H7 (cell line): ENCODE measurements around the gene TMEM154. TPM values are rescaled to one million over a fixed set of nuclear protein-coding genes. Genes with fewer than 3 reads are reported as not detected.
A peak's percentile ranks its signal among the peaks of the same experiment; 100 is the strongest.

ENCODE experiments used
- DNase-seq: peaks from one replicate; pipeline ENCODE4 v3.0.0; 2012
- H3K27me3 ChIP-seq: 2 replicates; pipeline ENCODE4 v1.6.0; 2011; ENCODE audit warnings: mild to moderate bottlenecking, low read length; ENCODE audit not compliant: control insufficient read depth, insufficient read depth
- H3K36me3 ChIP-seq: replicated peaks from 2 replicates; pipeline ENCODE4 v1.5.1; 2011; ENCODE audit warnings: low read length; ENCODE audit not compliant: control insufficient read depth, insufficient read depth
- H3K4me3 ChIP-seq: 2 replicates; pipeline ENCODE4 v1.5.1; 2011; ENCODE audit warnings: low read depth, mild to moderate bottlenecking, control low read depth, low read length, moderate library complexity; ENCODE audit not compliant: insufficient read depth
- total RNA-seq: library from RNA; depleted of rRNA; stranded (reverse); fragments of >200 nt; shearing (Covaris generic); gene quantifications from 2 replicates; pipeline ENCODE4 v1.2.3, GENCODE V29; 2014

Gene TMEM154
- total RNA-seq, 1 experiment from 2014 or later, result 0.31 TPM

DNA sequence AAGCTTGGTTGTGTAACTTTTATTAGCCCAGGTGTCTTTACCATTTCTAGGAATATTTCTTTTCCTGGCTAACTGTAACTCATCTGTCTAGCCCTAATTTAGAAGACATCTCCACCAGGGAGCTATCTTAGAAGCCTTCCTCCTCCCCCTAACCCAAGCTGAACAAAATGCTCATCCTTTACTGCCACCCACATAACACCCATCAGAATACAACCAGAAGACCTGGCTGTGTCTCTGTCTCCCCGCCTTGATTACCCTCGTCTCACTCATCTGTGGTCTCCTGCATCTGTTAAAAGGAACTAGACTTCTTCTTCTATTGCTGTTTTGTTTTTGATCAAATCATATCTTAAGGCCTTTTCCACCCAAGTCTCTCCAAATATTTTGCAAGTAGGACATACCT is 4.8 kb upstream of the TMEM154 start:
- no peaks in the 10 kb centered on the region for H3K36me3 ChIP-seq
- no peak overlapping the region for H3K4me3 ChIP-seq
- DNase-seq, result no peak
- H3K27me3 ChIP-seq, result no peaks in the 10 kb centered on the region

DNA sequence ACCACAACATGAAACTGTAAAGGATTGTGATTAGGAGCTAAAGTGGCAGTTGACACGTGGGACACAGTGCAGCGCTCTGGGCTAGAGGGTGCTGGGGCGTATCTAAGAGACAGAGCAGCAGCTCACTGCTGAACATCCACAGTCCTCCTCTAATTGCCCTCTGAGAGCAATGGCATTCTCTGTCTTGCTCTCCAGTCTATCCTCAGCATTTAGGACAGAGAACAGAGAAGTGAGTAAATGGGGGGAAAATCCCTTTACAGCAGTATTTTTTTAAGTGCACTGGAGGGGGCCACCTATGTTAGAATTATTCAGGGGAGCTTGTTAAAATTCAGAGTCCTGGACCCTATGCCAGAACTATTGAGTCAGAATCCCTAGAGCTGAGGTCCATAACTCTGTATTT is 4.2 kb upstream of the TMEM154 start:
- DNase-seq, result no peak
- no peaks in the 10 kb centered on the region for H3K36me3 ChIP-seq

DNA sequence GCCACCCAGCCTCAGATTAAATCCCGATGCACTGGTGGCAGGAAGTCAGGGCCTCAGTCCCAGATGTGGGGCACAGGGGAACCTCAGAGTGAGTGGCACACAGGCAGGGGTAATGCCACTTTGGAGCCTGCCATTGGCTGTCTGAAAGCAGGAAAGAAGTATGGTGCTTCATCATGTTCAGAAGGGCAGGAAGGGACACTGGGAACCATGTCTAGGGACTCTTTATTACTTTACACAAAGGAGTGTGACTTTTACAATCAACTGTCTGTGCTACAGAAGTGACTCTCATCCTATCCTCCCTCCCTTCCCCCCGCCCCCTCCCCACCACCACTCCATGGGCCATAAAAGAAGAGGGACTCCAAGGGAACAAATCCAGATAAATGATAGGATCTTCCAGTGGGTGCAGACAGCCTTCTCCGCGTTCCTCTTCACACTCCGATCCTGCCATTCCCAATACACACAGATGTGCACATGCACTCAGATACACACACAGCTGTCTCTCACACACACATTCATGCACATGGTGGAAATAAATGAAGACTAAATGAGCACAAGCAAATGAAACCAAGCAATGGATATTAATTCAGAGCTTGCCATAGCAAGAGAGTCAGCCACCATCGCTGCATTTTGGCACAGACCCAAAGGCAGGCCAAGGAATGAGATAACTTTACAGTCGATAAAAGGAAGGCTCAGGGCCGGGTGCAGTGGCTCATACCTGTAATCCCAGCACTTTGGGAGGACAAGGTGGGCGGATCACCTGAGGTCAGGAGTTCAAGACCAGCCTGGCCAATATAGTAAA is 2.5 kb upstream of the TMEM154 start:
- no peak for DNase-seq
- H3K4me3 ChIP-seq, result no peak overlapping the region
- no peaks in the 10 kb centered on the region for H3K27me3 ChIP-seq
- no peaks in the 10 kb centered on the region for H3K36me3 ChIP-seq

More for the DNA sequence above, 4.2 kb upstream of the TMEM154 start:
- no peak overlapping the region for H3K4me3 ChIP-seq
- no peaks in the 10 kb centered on the region for H3K27me3 ChIP-seq

DNA sequence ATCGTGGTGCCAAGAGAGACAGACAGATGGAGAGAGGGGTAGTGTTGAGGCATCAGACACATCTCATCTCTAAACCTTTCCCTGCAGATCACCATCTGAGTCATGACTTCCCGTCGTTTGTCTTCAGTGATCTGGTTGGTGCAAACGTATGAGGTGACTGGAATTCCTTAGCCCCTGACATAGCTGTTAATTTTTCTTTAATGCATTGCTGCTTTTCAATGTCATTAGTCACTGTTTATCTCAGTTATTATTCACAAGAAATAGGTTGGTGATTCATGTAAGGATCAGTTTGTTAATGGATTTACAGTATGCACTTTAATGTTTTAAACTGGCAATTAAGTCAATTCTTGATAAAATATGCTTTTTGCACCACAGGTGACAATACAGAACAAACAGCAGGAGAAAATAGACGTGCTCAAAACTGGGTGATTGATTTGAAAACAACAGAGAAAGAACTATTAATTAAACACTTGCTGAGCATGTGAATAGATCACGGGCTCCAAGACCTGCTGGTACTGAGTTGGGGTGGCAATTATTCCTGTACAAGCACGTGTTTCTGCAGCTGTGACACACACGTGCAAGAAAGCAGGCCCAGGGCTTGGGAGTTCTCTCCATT is 1.3 kb upstream of the TMEM154 start:
- no peak for DNase-seq
- H3K36me3 ChIP-seq, result no peaks in the 10 kb centered on the region
- H3K27me3 ChIP-seq, result no peaks in the 10 kb centered on the region
- no peak overlapping the region for H3K4me3 ChIP-seq

DNA sequence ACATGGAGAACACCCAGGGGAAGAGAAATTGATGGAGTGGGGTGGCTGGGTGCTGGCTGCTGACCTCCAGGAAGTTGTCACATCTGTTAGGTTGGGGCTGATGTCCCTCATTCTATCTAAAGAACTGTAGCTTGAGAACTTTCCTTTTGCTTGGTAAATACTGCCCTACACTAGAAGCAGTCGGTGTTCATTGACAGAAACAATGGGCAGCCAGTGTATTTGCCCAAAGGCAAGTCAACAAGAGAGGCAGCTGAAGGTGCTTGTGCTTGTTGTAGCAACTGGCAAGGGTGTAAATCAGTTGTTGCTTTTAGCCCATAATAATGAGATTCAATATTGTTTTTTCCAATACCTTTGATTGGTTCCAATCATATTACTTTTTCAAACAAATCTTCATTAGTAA is 956 bp downstream of the TMEM154 start:
- H3K4me3 ChIP-seq, result no peak overlapping the region
- no peaks in the 10 kb centered on the region for H3K36me3 ChIP-seq
- DNase-seq, result no peak

DNA sequence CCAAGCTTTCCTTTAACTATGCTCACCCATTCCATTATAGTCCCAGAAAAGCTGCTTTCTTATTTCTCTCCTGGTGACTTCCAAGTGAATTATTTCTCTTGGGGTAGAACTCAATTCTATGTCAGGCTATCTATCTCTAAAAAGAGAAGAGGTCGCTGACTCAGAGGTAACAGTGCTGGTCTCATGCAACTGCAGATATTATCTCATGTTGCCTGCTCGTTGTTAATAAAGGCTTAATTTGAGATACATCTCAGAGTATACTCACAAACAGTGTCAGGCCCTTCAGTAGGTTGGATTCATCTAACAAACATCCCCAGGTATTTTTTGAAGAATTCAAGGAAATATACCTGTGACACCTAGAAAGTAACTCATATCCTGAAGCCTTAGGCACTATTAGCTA is 2.7 kb downstream of the TMEM154 start:
- no peak for DNase-seq
- Histone ChIP-seq H3K36me3 (no peaks in the 10 kb centered on the region), H3K27me3 (no peaks in the 10 kb centered on the region), H3K4me3 (no peak overlapping the region)

More for the DNA sequence above, 956 bp downstream of the TMEM154 start:
- no peaks in the 10 kb centered on the region for H3K27me3 ChIP-seq

DNA sequence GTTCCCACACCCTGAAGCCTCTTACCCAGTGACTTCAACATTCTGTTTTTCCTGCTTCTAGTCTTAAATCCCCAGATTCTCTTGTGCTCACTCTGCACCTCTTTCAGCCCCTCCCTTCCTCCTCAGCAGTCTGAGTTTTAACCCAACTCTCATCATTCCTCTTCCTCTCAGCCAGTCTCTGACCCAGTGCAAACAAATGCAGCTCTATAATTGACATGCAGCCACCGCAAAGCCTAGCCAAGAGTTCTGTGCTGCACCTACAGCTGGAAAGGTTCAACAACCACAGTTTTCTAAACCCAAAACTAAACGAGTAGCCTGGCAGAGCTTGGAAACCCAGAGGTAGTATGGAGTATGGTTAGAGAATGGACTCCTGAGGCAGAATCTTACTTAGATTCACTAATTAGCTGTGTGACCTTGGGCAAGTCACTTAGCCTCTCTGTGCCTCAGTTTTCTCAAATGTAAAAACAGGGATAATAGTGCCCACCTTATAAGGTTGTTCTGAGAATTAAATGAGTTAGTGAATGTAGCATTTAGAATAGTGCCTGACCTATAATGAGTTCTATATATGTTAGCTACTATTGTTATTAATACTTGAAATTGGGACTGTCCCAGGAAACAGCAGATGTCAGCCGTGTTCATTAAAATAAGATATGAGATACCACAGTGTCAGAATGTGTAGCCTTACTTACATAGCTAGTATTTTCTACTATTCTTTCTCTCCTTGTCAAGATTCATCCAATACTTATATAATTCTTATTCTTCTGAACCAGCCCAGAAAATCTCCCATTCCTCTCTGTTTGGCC is 3.5 kb downstream of the TMEM154 start:
- DNase-seq, result no peak
- no peaks in the 10 kb centered on the region for H3K27me3 ChIP-seq
- no peak overlapping the region for H3K4me3 ChIP-seq
- H3K36me3 ChIP-seq, result no peaks in the 10 kb centered on the region

DNA sequence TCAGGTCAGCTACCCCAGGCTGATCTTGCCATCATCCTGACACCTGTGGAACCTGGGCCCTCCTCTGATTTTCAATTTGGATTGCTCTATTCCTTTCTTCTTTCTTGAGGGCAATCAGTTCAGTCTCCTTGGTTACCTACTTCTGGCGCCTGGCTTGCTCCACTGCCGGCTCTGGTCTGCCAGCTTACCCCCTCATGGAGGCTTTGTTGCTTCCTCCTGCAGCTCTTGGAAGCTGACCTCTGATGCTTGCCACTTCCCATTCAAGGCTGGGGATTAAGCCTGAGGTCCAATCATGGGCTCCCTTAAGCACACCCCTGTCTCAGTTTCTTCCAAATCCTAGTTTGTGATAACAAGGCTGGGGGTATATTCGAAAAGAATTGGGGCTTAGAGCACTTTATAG is 5.4 kb downstream of the TMEM154 start:
- Histone ChIP-seq H3K4me3 (no peak overlapping the region), H3K27me3 (no peaks in the 10 kb centered on the region), H3K36me3 (no peaks in the 10 kb centered on the region)
- DNase-seq, result no peak

DNA sequence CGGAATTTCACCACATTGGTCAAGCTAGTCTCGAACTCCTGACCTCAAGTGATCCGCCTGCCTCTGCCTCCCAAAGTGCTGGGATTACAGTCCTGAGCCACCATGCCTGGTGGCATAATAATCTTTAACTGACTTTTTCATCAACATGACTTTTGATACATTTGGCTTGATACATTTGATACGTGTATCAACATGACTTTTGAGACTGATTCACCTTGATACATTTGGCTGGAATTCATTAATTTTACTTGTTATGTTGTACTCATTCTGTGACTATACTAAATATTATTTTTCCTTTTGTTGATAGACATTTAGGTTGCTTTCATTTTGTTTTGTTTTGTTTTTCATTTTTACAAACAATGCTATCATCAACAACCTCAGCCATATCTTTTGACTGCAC is 6.3 kb downstream of the TMEM154 start:
- Histone ChIP-seq H3K4me3 (no peak overlapping the region), H3K36me3 (no peaks in the 10 kb centered on the region), H3K27me3 (no peaks in the 10 kb centered on the region)
- DNase-seq, result no peak

DNA sequence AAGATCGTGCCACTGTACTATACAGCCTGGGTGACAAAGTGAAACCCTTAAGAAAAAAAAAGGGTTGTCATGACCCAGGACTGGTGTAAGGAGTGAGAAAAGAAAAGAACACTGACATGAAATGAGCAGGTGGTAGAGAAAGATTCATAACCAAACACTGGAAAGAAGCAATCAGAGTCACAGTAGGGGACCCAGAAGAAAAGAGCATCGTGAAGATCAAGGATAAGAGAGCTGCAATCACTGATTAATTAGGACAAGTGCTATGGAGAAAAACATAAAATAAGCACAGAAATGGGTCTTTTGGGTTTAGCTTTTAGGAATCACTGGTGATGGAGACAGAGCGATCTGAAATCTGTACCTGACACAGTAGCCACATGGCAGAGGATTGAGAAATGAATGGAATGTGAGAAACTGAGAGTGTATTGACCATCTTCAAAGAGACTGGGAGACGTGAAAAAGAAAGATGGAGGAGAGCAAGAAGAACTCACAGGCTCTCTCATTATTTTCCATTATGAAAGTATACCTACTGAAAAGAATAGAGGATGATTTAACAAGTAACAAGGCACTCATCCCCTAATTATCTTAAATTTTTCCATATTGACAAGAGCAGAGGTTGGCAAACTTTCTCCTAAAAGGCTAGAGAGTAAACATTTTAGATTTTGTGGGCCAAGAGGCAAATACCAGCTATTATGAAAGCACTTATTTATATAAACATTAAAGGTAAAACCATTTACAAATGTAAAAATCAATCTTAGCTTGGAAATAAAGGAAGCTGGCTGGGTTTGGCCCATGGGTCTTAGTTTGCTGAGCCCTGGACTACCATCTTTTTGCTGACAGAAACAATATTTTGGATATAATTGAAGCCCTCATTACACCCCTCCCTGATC is 7.3 kb downstream of the TMEM154 start:
- no peaks in the 10 kb centered on the region for H3K27me3 ChIP-seq
- H3K36me3 ChIP-seq, result no peaks in the 10 kb centered on the region
- no peak overlapping the region for H3K4me3 ChIP-seq
- DNase-seq, result no peak

DNA sequence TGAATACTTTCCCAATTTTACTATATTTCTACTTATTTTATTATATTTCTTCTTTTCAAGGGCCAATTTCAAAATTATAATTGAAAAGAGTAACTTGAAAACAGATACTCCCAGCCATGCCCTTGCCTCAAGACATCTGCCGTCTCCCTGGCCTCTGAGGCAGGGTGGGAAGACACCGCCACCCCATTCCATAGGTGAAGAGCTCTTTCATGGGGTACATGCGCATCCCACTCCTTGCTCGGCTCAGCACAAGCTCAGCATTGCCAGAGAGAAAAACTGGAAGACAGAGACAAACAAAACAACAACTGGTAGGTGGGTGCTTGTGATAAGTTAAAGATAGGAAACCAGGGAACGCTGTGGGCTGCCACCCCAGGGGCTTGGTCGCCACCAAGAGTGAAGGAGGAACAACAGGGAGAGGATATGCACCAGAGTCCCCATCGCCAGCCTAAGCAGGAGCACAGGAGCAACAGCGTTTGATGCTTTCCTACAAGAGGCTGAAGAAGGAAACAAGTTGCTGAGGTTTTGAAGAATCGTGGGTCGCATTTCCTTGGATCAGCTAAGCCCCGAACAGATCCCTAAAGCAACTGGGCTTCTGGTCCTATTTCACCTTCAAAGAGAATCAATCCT is 11.3 kb downstream of the TMEM154 start:
- Histone ChIP-seq H3K4me3 (no peak overlapping the region), H3K36me3 (no peaks in the 10 kb centered on the region), H3K27me3 (no peaks in the 10 kb centered on the region)
- peak; percentile 34 for DNase-seq

DNA sequence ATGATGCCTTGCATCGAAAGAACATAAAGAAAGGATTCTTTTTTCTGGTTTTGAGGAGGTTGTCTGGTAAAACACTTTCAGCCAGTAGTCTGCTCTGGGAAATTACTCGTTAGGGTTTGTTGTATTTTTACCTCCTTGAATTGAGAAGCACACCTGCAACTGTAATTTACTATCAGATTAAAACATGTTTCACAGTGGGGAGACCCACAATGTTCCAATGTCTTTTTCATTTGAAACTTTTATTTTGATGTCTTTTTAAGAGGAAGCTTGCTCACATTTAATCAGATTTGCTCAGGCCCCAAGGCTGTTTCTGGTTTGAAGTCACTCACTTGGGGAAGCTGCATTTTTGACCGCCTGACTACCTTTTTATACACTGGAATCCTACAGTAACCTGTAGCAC is 12.0 kb downstream of the TMEM154 start:
- no peaks in the 10 kb centered on the region for H3K36me3 ChIP-seq
- no peak for DNase-seq
- no peak overlapping the region for H3K4me3 ChIP-seq
- H3K27me3 ChIP-seq, result no peaks in the 10 kb centered on the region

DNA sequence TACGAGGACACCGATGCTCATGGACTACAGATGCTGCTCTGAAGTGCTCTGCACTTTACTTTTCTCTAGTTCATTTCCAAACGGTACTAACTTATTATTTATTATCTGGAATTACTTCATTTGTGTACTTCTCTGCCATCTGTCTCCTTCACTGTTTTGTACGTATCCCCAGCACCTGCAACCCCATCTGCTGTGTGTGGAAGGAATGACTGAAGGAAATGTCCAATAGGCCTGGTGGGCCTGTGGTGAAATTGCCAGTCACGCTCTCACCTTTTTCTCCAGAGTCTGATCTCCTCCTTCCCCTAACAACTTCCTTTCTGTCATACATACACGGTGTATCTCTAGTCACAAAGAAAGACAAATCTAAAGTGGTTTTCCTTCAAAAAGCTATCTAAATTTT is 12.9 kb downstream of the TMEM154 start:
- H3K36me3 ChIP-seq, result no peaks in the 10 kb centered on the region
- no peaks in the 10 kb centered on the region for H3K27me3 ChIP-seq
- no peak overlapping the region for H3K4me3 ChIP-seq
- DNase-seq, result no peak
